ENCODE measurements around the gene ADAMTSL1.

ADAMTSL1 gene

DNA sequence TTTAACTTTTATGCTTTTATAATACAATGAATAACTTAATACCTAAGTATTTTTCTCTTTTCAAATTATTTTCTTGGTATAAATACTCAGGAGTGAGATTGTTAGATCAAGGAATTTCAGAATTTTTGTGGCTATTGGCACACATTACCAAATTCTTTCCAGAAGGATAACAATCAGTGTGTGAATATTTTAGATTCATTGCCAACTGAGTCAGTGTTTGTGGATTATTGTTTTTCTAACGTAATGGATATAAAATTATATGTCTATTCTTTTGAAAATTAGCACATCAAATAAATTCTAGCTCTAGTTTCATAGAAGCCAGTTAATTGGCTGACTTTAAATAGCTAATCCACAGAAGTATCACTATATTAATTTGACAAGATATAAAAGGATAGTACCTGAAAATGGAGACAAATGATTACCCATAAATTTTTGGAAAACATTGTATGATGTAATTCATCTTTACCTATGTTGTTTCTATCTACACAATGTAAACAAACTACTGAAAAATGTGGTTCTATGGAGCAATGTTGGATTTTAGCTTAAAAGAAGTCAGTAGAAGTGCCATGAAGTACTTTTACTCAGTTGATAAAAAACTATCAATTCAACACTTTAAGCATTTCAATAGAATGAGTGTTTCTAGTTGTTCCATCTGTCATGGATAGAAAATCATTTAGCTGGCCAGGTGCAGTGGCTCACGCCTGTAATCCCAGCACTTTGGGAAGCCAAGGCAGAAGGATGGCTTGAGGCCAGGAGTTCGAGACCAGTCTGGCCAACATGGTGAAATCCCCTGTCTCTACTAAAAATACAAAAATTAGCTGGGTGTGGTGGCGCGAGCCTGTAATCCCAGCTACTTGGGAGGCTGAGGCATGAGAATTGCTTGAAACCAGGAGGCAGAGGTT, 185.1 kb downstream of the ADAMTSL1 start:
- TF ChIP-seq, protein P1, sequence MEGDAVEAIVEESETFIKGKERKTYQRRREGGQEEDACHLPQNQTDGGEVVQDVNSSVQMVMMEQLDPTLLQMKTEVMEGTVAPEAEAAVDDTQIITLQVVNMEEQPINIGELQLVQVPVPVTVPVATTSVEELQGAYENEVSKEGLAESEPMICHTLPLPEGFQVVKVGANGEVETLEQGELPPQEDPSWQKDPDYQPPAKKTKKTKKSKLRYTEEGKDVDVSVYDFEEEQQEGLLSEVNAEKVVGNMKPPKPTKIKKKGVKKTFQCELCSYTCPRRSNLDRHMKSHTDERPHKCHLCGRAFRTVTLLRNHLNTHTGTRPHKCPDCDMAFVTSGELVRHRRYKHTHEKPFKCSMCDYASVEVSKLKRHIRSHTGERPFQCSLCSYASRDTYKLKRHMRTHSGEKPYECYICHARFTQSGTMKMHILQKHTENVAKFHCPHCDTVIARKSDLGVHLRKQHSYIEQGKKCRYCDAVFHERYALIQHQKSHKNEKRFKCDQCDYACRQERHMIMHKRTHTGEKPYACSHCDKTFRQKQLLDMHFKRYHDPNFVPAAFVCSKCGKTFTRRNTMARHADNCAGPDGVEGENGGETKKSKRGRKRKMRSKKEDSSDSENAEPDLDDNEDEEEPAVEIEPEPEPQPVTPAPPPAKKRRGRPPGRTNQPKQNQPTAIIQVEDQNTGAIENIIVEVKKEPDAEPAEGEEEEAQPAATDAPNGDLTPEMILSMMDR (IDR thresholded peaks at IDR 0.05; ENCODE audit: insufficient read depth, low read depth, low read length, missing control alignments) = no peak
- peak; percentile 13 for DNase-seq (ENCODE audit: low read depth)
- no peak overlapping the region for H3K4me3 ChIP-seq (ENCODE audit: low read length)

DNA sequence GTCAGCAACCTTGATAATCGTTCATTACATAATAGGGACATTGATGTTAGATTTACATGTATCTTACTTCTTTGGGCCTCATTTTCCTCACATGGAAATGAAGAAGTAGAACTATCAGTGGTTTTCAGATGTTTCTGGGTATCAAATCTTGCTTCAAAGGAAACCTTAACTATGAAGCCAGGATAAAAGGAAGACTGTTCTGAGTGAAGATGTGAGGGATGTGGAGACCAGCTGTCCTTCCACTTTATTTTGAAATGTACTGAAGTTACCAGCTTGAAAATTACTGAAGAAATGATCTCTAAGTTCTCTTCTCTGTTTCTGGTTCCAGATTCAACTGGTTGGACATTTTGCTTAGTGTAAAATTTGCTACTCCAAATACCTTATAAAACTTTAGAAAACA, 186.0 kb downstream of the ADAMTSL1 start:
- no peak overlapping the region for H3K4me3 ChIP-seq (ENCODE audit: low read length)
- DNase-seq (ENCODE audit: low read depth) = no peak
- TF ChIP-seq, protein P1 (IDR thresholded peaks at IDR 0.05; ENCODE audit: insufficient read depth, low read depth, low read length, missing control alignments) = no peak

DNA sequence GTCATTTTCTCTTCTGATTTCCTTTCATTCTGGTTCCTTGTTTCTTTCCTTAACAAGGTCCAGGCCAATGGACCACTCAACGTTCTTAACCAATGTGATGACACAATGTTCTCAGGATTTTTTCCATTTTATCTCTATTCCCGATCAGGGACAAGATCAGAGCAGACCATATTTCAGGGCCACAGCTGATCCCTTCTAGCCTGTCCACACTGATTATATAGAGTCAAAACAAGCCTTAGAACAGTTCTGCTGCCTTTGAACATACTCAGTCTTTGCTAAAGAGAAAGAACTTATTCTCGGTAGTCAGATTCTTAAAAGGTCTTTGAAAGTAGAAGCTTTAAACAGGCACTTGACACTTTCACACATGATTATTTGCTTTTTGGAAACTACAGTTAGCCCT, 188.4 kb downstream of the ADAMTSL1 start:
- H3K4me3 ChIP-seq (ENCODE audit: low read length) = no peak overlapping the region
- DNase-seq (ENCODE audit: low read depth) = no peak
- TF ChIP-seq, protein P1 (IDR thresholded peaks at IDR 0.05; ENCODE audit: insufficient read depth, low read depth, low read length, missing control alignments) = no peak

DNA sequence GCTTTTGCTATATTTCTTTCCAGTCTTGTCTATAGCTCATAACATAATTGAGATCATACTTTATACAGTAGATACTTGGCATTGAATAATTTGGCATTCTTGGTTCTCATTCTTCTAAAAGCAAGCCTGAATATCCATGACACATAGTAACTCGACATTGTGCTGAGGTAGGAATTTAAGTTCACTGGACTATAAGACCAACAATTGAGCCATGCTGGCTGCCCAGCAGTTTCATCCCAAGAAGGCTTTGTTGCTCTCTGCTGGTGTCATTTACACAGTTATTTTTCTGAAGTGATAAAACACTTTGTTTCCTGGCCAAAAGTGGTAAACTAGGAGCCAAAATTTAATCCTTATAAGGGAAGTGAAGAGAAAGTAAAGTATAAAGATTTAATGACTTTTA, 192.0 kb downstream of the ADAMTSL1 start:
- DNase-seq (ENCODE audit: low read depth) = no peak
- H3K4me3 ChIP-seq (ENCODE audit: low read length) = no peak overlapping the region
- TF ChIP-seq, protein P1 (IDR thresholded peaks at IDR 0.05; ENCODE audit: insufficient read depth, low read depth, low read length, missing control alignments) = no peak

DNA sequence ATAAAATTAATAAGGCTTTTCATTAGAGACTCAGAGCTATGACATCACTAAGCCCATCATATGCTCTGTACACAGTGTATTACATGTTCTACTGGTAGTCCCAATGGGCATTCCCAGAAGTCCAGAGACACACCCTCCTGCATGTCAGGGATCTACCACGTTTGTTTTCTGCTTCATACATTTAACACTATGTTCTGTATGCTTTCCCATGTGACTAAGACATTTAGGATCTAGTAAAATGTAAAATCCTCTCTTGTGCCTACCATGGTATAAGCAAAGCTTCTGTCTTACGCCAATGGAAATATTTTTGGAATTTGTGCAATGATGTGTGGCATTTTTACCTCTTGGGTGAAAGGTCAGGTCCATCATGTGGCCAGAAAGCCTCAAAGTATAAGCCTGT, 192.4 kb downstream of the ADAMTSL1 start:
- peak; percentile 7 for DNase-seq (ENCODE audit: low read depth)
- TF ChIP-seq, protein P1 (IDR thresholded peaks at IDR 0.05; ENCODE audit: insufficient read depth, low read depth, low read length, missing control alignments) = no peak
- no peak overlapping the region for H3K4me3 ChIP-seq (ENCODE audit: low read length)

DNA sequence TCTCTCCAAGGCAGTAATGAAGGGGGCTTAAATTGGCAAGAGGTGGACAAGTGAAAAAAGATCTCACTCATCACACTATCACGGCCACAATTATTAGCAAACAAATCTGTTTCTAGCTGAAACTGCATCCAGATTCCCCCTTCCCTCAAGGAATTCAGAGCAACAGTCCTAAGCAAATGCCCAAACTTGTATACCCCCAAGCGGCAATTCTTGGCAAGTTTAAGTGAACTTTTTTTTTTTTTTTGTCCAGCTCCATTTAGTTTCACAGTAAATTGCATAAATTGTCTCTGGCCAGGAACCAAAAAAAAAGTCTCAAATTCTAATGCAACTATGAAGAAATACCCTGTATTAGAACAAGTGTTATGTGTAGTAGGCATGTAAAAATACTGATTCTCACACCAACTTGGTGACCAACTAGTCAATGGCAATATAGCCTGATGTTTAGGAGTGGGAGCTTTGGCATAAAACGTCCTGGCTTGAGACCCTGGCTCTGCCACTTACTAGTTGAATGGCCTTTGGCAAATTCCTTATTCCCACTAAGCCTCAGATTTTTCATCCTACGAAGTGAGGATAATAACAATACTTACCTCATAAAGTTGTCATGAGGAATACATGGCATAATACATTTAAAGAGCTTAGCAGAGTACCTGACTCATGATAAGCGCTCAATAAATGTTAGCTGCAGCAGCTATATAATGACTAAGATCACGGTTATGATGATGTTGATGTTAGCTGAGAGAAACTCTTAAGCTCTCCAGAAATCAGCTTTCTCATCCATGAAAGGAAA, 193.2 kb downstream of the ADAMTSL1 start:
- DNase-seq (ENCODE audit: low read depth) = peak; percentile 64
- no peak overlapping the region for H3K4me3 ChIP-seq (ENCODE audit: low read length)
- TF ChIP-seq, protein P1 (IDR thresholded peaks at IDR 0.05; ENCODE audit: insufficient read depth, low read depth, low read length, missing control alignments) = no peak
